ENCODE results near the gene LRRC8C. TPM values are rescaled to one million over a fixed set of nuclear protein-coding genes. Genes with fewer than 3 reads are reported as not detected.

Gene LRRC8C
- total and polyA plus RNA-seq, 2 of the 8 experiments (the other 6 are each of a cell fraction or from before 2014, with no cell fraction given) = 1.1 to 2.1 TPM

DNA sequence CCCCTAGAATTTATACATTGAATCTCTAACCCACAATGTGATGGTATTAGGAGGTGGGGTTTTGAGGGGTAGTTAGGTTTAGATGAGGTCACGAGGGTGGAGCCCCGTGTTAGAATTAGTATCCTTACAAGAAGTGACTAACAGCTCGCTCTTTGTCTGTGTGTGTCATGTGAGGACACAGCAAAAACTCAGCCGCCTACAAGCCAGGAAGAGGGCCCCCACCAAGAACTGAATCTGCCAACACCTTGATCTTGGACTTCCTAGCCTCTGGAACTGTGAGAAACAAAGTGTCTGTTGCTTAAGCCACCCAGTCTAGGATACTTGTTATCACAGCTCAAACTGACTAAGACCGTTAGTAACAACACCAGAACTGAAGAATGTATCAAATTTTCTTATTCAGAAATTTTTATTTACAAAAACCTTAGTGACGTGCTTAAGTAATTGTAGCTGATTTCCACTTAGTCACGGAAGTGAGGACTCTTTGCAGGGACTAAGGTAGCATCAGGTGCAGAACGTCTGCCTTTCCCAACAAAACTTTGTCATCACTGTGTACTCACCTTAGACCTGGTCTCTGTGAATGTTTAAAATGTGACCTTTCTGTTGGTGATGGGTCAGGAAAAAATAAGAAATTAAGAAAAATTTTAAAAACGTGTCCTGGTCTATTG lies 24.5 kb upstream of the LRRC8C start:
- Histone ChIP-seq H2BK12ac (ENCODE audit: low read depth, low read length) (no peak overlapping the region), H4K91ac (replicated peaks; ENCODE audit: insufficient read length, low read length) (no peak overlapping the region), H3K56ac (replicated peaks; ENCODE audit: insufficient read length, low read depth, low read length) (no peak overlapping the region), H3K23me2 (ENCODE audit: low read depth, low read length) (no peaks in the 10 kb centered on the region), H2BK5ac (ENCODE audit: low read depth, low read length) (no peak overlapping the region), H2AFZ (ENCODE audit: low read length) (no peak overlapping the region), H3K9ac (replicated peaks in 1 of 4; ENCODE audit: extremely low read depth in 1 of 4, low read depth in 3 of 4, low read length in 3 of 4) (no peak overlapping the region), H3K4me2 (ENCODE audit: insufficient read depth in 1 of 2, low read depth in 2 of 2, low read length in 2 of 2) (no peak overlapping the region), H2BK120ac (replicated peaks; ENCODE audit: low read depth, low read length) (no peak overlapping the region), H3K23ac (ENCODE audit: insufficient read length) (no peak overlapping the region), H3K27ac (ENCODE audit: low read depth, low read length) (no peak overlapping the region), H3K36me3 (ENCODE audit: control insufficient read depth in 2 of 4, insufficient read depth in 4 of 4, low read length in 3 of 4) (no peaks in the 10 kb centered on the region), H2BK20ac (ENCODE audit: low read length) (no peak overlapping the region), H4K5ac (ENCODE audit: insufficient read length, low read depth, low read length) (no peak overlapping the region), H3K4ac (replicated peaks; ENCODE audit: insufficient read length, low read depth, low read length) (no peak overlapping the region), H3K79me1 (ENCODE audit: low read depth, low read length) (no peaks in the 10 kb centered on the region), H3K79me2 (ENCODE audit: control insufficient read depth in 1 of 2, insufficient read depth in 2 of 2, low read length in 2 of 2) (no peaks in the 10 kb centered on the region), H2BK15ac (ENCODE audit: low read length) (no peak overlapping the region), H3K9me3 (ENCODE audit: insufficient read depth in 2 of 2, low read depth in 1 of 2, low read length in 1 of 2) (no peaks in the 10 kb centered on the region), H3K4me1 (replicated peaks in 1 of 4; ENCODE audit: control insufficient read depth in 3 of 4, insufficient read depth in 4 of 4, low read length in 3 of 4) (no peaks in the 10 kb centered on the region), H3K27me3 (replicated peaks in 1 of 4; ENCODE audit: control insufficient read depth in 3 of 4, extremely low read depth in 1 of 4, insufficient read depth in 3 of 4, low read length in 3 of 4) (no peaks in the 10 kb centered on the region), H3K4me3 (ENCODE audit: extremely low read depth in 1 of 4, insufficient read depth in 2 of 4, low read depth in 3 of 4, low read length in 4 of 4) (no peak overlapping the region), H3K14ac (ENCODE audit: insufficient read length) (no peak overlapping the region), H3K18ac (ENCODE audit: extremely low read depth, low read length) (no peak overlapping the region), H4K8ac (ENCODE audit: extremely low read depth, insufficient read depth, low read length) (no peak overlapping the region), H4K20me1 (replicated peaks in 1 of 2; ENCODE audit: control insufficient read depth in 1 of 2, insufficient read depth in 2 of 2, low read length in 2 of 2) (no peaks in the 10 kb centered on the region), H2AK5ac (ENCODE audit: low read depth, low read length) (no peak overlapping the region)
- FAIRE-seq (no peak), DNase-seq (ENCODE audit: low read depth in 1 of 2, low spot score in 2 of 2) (no peak)
- ChIA-PET POLR2A (ENCODE audit: partially characterized antibody) (interaction anchor here (1.1 kb wide), 1 partner anchor 16 kb away, joined by 3 read pairs; no protein-coding TSS in a partner anchor), CTCF (ENCODE audit: partially characterized antibody) (interaction anchor here (0.6 to 3.7 kb wide), 10 partner anchors 9 to 686 kb away, joined by 3 to 18 read pairs (median 5); no protein-coding TSS in a partner anchor)
- WGBS, 2 experiments (ENCODE audit: extremely low coverage in 1 of 2, insufficient coverage in 1 of 2, insufficient read length in 1 of 2, insufficient replicate concordance in 2 of 2, low coverage in 1 of 2, low lambda C conversion rate in 2 of 2, missing lambda C conversion rate in 1 of 2) = 87% methylated on average over 9 of the region's 9 CpGs; no CpG with 5 or more reads in 1 of the 2 experiments
- TF ChIP-seq MAFK (IDR thresholded peaks at IDR 0.05; ENCODE audit: low read depth, low read length) (no peak), GTF2F1 (IDR thresholded peaks at IDR 0.05; ENCODE audit: borderline replicate concordance, low read depth, low read length) (no peak), CHD2 (IDR thresholded peaks at IDR 0.05; ENCODE audit: low read length) (no peak), SIRT6 (IDR thresholded peaks at IDR 0.05; ENCODE audit: low read length) (no peak), CBX5 (IDR thresholded peaks at IDR 0.05; ENCODE audit: low read depth, low read length) (no peak), PHF8 (conservative IDR thresholded peaks at IDR 0.05; ENCODE audit: low read depth, low read length) (no peak), FOSL1 (IDR thresholded peaks at IDR 0.05; ENCODE audit: insufficient read depth, low read depth, low read length) (no peak), KDM1A (IDR thresholded peaks at IDR 0.05; ENCODE audit: borderline replicate concordance, low read length) (no peak), SIN3A (conservative IDR thresholded peaks at IDR 0.05 in 1 of 2, IDR thresholded peaks at IDR 0.05 in 1 of 2; ENCODE audit: low read depth in 1 of 2, low read length in 2 of 2) (no peak), CEBPB (IDR thresholded peaks at IDR 0.05; ENCODE audit: low read depth, low read length) (no peak), CTBP2 (IDR thresholded peaks at IDR 0.05; ENCODE audit: borderline replicate concordance, insufficient read depth, insufficient read length, low read length) (no peak), EGR1 (IDR thresholded peaks at IDR 0.05; ENCODE audit: borderline replicate concordance, low read depth, low read length) (no peak)

Measured in H1 (cell line).